A549 treated with CORT108297 at 1 μM for 4 hours (cell line): ENCODE measurements around the gene PMVK. TPM values are rescaled to one million over a fixed set of nuclear protein-coding genes. Genes with fewer than 3 reads are reported as not detected.

ENCODE experiments used
- total RNA-seq: library from RNA; stranded (reverse); fragments of 200-300 nt; extraction: Qiagen RNA extraction; gene quantifications from 5 replicates; pipeline ENCODE4 v1.2.3, GENCODE V29; 2022

Gene PMVK
- 39.3 to 49.1 TPM (median 42.6 TPM) in 5 replicates for total RNA-seq

GRCh38 chr1:154936555-154937084, at the start of gene PMVK:
Gene PMVK, minus strand, starts transcription at chr1:154936719. Its CDS starts 34 bp downstream, at chr1:154936685.

GRCh38 chr1:154982897-154983648, 46.6 kb upstream of the PMVK start, which contains the start of gene FLAD1:
Gene FLAD1, plus strand, starts transcription at chr1:154983344. Its CDS starts 351 bp downstream, at chr1:154983695.

GRCh38 chr1:154974102-154974807, 37.7 kb upstream of the PMVK start, which contains the start of gene CKS1B:
Gene CKS1B, plus strand, starts transcription at chr1:154974681. Its CDS starts 65 bp downstream, at chr1:154974746.

GRCh38 chr1:154970631-154971340, 34.3 kb upstream of the PMVK start, which contains the start of gene SHC1:
Gene SHC1, minus strand, starts transcription at chr1:154970747. Its CDS starts 221 bp downstream, at chr1:154970526.

GRCh38 chr1:154961207-154962155, 25.0 kb upstream of the PMVK start, which contains the start of gene PYGO2:
Gene PYGO2, minus strand, starts transcription at chr1:154961782. Its CDS starts 206 bp downstream, at chr1:154961576.

GRCh38 chr1:154955718-154956543, 19.4 kb upstream of the PMVK start, which contains the start of gene PBXIP1:
Gene PBXIP1, minus strand, starts transcription at chr1:154956099. Its CDS starts 2,378 bp downstream, at chr1:154953721.

Other genes with a start within 250 kb of the PMVK start
- 0.02 to 0.10 TPM (median 0.06 TPM) in 5 replicates for gene KCNN3, start 66.4 kb downstream of the PMVK start, total RNA-seq
- 13.5 to 16.4 TPM (median 15.2 TPM) in 5 replicates for gene PBXIP1, start 19.4 kb upstream of the PMVK start, total RNA-seq
- 20.7 to 25.5 TPM (median 24.0 TPM) in 5 replicates for gene PYGO2, start 25.1 kb upstream of the PMVK start, total RNA-seq
- gene SHC1, start 34.0 kb upstream of the PMVK start, total RNA-seq = 128 to 159 TPM (median 156 TPM) in 5 replicates
- gene CKS1B, start 38.0 kb upstream of the PMVK start, total RNA-seq = 329 to 371 TPM (median 349 TPM) in 5 replicates
- 37.8 to 47.0 TPM (median 44.5 TPM) in 5 replicates for gene FLAD1, start 46.6 kb upstream of the PMVK start, total RNA-seq
- gene LENEP, start 56.9 kb upstream of the PMVK start, total RNA-seq = not detected in 5 replicates
- 18.2 to 32.3 TPM (median 30.4 TPM) in 5 replicates for gene ZBTB7B, start 66.1 kb upstream of the PMVK start, total RNA-seq
- 0.35 to 0.57 TPM (median 0.46 TPM) in 5 replicates for gene DCST2, start 97.1 kb upstream of the PMVK start, total RNA-seq
- 0.07 to 0.08 TPM in 2 of 5 replicates, not detected in the others for gene DCST1, start 97.1 kb upstream of the PMVK start, total RNA-seq
- 52.7 to 90.3 TPM (median 81.7 TPM) in 5 replicates for gene ADAM15, start 114.6 kb upstream of the PMVK start, total RNA-seq
- gene EFNA4, start 127.0 kb upstream of the PMVK start, total RNA-seq = 7.4 to 9.9 TPM (median 8.7 TPM) in 5 replicates
- gene EFNA3, start 142.1 kb upstream of the PMVK start, total RNA-seq = 3.4 to 5.1 TPM (median 4.7 TPM) in 5 replicates
- gene EFNA1, start 191.2 kb upstream of the PMVK start, total RNA-seq = 32.8 to 53.9 TPM (median 38.3 TPM) in 5 replicates
- 29.3 to 36.5 TPM (median 34.8 TPM) in 5 replicates for gene SLC50A1, start 199.1 kb upstream of the PMVK start, total RNA-seq
- gene DPM3, start 203.8 kb upstream of the PMVK start, total RNA-seq = 73.6 to 114 TPM (median 112 TPM) in 5 replicates
- gene KRTCAP2, start 236.6 kb upstream of the PMVK start, total RNA-seq = 220 to 279 TPM (median 243 TPM) in 5 replicates
- 1.4 to 2.5 TPM (median 2.1 TPM) in 5 replicates for gene TRIM46, start 237.1 kb upstream of the PMVK start, total RNA-seq